Right atrium auricular region (tissue), 2 donors: ENCODE data around the gene MAPK14. TPM values are rescaled to one million over a fixed set of nuclear protein-coding genes. Genes with fewer than 3 reads are reported as not detected.

Experiments used
- DNase-seq: peaks from one replicate; pipeline ENCODE4 v3.0.0-alpha.2; 2019; ENCODE audit warnings: low spot score
- H3K27ac ChIP-seq, 2 donors: fragments of 200-600 bp; sonication (generic); 1 replicate in 1 of 2; 2 replicates in 1 of 2; pipeline ENCODE4 v1.5.1; 2016 to 2019
- H3K27me3 ChIP-seq, 2 donors: fragments of 200-600 bp; sonication (generic); one replicate each; pipeline versions ENCODE4 v1.5.1 to v1.6.0; 2017 to 2019
- H3K36me3 ChIP-seq: fragments of 200-600 bp; sonication (generic); one replicate; pipeline ENCODE4 v1.5.1; 2016
- H3K4me1 ChIP-seq, 2 donors: fragments of 200-600 bp; sonication (generic); one replicate each; pipeline versions ENCODE4 v1.5.1 to v1.6.0; 2017 to 2019
- H3K4me3 ChIP-seq, 2 donors: fragments of 200-600 bp; sonication (generic); 1 replicate in 1 of 2; 2 replicates in 1 of 2; pipeline ENCODE4 v1.5.1; 2017 to 2019; ENCODE audit warnings: mild to moderate bottlenecking in 1 of 2, moderate library complexity in 1 of 2
- H3K9me3 ChIP-seq, 2 donors: fragments of 200-600 bp; sonication (generic); one replicate each; pipeline ENCODE4 v1.5.1; 2019
- total RNA-seq, 2 donors: library from RNA; depleted of rRNA; stranded (reverse); fragments of >200 nt; gene quantifications; one replicate each; pipeline ENCODE4 v1.1.0, GENCODE V29; 2016
- TF ChIP-seq, protein P1 (sequence below), 2 donors: fragments of 200-600 bp; sonication (generic); IDR thresholded peaks; one replicate each; pipeline ENCODE4 v1.5.1; 2019; ENCODE audit warnings: antibody characterized with exemption in 2 of 2

Gene MAPK14
- total RNA-seq, 2 donors from 2014 or later, result 39.1 to 46.7 TPM

DNA sequence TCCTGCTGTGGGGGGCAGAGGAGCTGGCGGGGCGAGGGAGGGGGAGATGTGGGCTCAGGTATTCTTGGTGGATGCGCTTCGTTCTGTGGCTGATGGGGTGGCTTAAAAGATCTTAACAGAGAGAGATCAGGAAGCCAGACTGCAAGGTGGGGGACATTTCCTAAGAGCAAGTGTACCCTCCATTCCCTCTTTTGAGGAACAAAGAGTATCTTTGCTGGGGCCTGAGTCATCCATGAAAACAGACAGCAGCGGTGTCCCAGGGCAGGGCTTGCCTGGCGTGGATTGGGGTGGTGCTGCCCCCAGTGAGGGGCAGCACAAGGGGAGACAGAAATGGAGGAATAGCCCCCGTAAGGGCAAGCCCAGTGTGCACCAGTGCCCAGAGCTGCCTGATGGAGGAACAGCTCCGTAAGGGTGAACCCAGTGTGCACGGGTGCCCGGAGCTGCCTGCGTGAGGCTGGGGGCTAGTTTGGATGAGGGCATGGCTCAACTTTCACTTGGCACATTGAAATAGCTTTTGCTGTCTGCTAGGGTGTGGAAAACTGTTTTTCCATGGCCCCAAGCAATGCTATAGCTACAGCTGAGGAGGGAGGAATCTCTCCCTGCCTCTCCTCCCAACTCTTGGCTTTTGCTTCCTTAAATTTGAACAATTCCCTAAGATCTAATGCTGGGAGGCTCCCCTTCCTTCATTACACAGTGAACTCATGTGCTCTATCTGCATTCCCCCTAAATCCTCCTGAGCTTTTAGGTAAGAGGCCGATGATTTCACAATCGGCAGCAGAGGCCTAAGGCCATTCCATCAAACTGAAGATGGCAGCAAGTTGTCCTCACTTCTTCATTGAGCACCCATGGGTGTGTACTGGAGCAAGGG, 115.6 kb downstream of the MAPK14 start:
- Histone ChIP-seq H3K4me3 (no peak overlapping the region), H3K9me3 (no peaks in the 10 kb centered on the region), H3K36me3 (no peaks in the 10 kb centered on the region), H3K27ac (no peak overlapping the region), H3K4me1 (peaks cover 0 to 7% of the 10 kb centered on the region in 2 donors), H3K27me3 (no peaks in the 10 kb centered on the region)
- TF ChIP-seq, protein P1, sequence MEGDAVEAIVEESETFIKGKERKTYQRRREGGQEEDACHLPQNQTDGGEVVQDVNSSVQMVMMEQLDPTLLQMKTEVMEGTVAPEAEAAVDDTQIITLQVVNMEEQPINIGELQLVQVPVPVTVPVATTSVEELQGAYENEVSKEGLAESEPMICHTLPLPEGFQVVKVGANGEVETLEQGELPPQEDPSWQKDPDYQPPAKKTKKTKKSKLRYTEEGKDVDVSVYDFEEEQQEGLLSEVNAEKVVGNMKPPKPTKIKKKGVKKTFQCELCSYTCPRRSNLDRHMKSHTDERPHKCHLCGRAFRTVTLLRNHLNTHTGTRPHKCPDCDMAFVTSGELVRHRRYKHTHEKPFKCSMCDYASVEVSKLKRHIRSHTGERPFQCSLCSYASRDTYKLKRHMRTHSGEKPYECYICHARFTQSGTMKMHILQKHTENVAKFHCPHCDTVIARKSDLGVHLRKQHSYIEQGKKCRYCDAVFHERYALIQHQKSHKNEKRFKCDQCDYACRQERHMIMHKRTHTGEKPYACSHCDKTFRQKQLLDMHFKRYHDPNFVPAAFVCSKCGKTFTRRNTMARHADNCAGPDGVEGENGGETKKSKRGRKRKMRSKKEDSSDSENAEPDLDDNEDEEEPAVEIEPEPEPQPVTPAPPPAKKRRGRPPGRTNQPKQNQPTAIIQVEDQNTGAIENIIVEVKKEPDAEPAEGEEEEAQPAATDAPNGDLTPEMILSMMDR (IDR thresholded peaks at IDR 0.05), result no peak
- peak; percentile 36 for DNase-seq

DNA sequence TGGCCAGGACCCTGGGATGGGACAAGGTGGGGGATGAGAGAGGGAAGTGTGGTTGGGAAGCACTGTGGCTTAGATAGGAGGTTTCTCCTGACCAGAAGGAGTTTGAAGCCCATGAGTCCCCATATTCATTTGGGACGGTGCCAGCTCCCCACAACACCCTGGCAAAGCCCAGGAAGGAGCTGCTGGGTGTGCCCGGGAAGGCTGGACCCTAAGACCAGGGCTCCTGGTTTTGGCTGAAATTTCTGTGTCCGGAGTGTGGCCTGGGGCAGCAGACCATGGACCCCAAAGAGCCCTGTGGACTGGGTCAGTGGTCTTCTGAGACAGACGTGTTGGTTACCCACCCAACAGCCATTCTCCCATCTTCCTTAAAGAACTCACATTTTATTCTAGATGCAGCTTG, 117.9 kb downstream of the MAPK14 start:
- Histone ChIP-seq H3K27me3 (no peaks in the 10 kb centered on the region), H3K36me3 (no peaks in the 10 kb centered on the region), H3K27ac (no peak overlapping the region), H3K4me3 (no peak overlapping the region), H3K4me1 (no peaks in the 10 kb centered on the region), H3K9me3 (no peaks in the 10 kb centered on the region)
- no peak for DNase-seq
- TF ChIP-seq, protein P1 (IDR thresholded peaks at IDR 0.05), result no peak

DNA sequence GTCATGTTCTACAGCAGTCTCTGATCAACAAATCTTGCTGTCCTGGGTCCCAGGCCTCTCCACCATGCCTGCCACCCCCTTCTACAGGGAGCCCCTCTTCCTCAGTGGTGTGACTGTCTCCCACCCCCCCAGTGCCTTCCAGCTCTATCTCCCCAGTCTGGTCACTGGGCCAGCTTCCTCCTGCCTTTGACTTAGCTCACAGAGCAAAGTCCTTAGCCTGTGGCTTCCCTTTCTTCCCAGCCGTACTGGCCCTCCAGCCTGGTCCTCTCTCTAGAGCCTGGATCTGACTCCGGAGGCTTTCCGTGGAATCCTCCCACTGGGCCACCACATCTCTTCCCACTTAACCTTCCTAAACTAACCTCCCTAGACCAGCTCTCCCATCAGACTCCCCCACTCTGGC, 119.7 kb downstream of the MAPK14 start:
- no peaks in the 10 kb centered on the region for H3K4me1 ChIP-seq
- H3K4me3 ChIP-seq, result no peak overlapping the region
- no peaks in the 10 kb centered on the region for H3K36me3 ChIP-seq
- no peak for DNase-seq
- no peak overlapping the region for H3K27ac ChIP-seq
- no peaks in the 10 kb centered on the region for H3K9me3 ChIP-seq
- TF ChIP-seq, protein P1 (IDR thresholded peaks at IDR 0.05), result no peak
- no peaks in the 10 kb centered on the region for H3K27me3 ChIP-seq

DNA sequence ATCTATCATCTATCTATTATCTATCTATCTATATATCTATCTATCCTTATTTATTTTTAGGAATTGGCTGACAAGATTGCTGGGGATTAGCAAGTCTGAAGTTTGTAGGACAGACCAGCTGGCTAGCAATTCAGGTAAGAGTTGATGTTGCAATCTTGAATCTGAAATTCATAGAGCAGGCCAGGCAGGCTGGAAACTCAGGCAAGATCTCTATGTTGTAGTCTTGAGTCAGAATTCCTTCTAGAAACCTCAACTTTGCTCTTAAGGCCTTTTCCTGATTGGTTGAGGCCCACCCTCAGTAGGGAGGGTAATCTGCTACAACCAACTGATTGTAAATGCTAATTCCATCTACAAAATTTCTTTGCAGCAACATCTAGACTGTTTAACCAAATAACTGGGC, 121.9 kb downstream of the MAPK14 start:
- DNase-seq, result no peak
- TF ChIP-seq, protein P1 (IDR thresholded peaks at IDR 0.05), result no peak
- H3K4me1 ChIP-seq, result no peaks in the 10 kb centered on the region
- no peaks in the 10 kb centered on the region for H3K27me3 ChIP-seq
- no peak overlapping the region for H3K4me3 ChIP-seq
- no peaks in the 10 kb centered on the region for H3K9me3 ChIP-seq
- no peak overlapping the region for H3K27ac ChIP-seq
- no peaks in the 10 kb centered on the region for H3K36me3 ChIP-seq

DNA sequence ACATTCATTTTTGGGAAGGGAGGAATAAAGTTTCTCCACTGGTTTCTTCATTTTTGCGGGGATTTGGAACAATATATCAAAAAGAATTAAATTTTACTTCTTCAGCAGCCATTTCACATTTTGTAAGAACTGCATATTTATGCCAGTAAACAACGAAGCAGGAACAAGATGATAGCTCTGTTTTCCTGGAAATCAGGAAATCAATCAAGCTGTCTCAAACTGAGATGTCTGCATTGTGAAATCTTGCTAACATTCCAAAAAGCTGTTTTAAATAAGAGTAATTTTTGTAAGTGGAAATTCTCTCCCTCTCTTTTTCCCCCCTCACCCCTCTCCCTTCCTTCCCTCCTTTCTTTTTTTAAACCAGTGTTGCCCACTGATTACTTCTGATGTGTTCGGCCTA, 122.7 kb downstream of the MAPK14 start:
- Histone ChIP-seq H3K36me3 (no peaks in the 10 kb centered on the region), H3K9me3 (no peaks in the 10 kb centered on the region), H3K27ac (no peak overlapping the region), H3K4me3 (no peak overlapping the region), H3K27me3 (no peaks in the 10 kb centered on the region), H3K4me1 (no peaks in the 10 kb centered on the region)
- TF ChIP-seq, protein P1 (IDR thresholded peaks at IDR 0.05), result no peak
- DNase-seq, result no peak

DNA sequence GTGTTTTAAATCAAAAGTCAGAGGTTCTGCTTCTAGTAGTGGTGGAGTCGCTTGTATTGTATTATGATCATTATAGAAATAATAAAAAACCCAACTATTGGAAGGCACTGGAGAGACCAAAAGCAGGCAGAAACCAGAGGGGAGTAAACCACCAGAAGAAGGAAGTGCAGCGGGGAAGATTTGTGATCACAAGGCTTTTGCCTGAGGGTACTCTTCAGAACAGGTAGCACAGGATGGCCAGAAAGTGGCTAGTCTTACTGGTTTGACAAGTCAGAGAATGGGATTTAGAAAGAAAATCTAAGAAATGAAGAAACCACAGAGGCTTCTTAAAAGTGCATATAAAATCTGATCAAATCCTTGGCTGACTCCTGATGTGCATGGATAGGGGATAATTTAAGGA, 126.7 kb downstream of the MAPK14 start:
- TF ChIP-seq, protein P1 (IDR thresholded peaks at IDR 0.05), result no peak
- H3K27me3 ChIP-seq, result no peaks in the 10 kb centered on the region
- H3K4me3 ChIP-seq, result no peak overlapping the region
- DNase-seq, result no peak
- H3K4me1 ChIP-seq, result no peaks in the 10 kb centered on the region
- H3K9me3 ChIP-seq, result no peaks in the 10 kb centered on the region
- H3K27ac ChIP-seq, result no peak overlapping the region
- no peaks in the 10 kb centered on the region for H3K36me3 ChIP-seq
